ENCODE data around the gene DPYD.

DPYD gene

DNA sequence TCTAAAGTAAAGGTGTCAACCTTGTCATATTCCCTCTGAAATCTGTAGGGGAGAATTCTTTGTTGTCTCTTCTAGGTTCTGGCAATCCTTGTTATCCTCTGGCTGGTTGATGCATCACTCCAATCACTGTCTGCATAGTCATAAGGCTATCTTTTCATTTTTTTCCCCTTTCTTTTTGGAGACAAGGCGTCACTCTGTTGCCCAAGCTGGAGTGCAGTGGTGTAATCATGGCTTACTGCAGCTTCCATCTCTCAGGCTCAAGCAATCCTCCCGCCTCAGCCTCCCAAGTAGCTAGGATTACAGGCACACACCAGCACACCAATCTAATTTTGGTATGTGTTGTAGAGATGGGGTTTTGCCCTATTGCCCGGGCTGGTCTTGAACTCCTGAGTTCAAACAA lies 12.9 kb downstream of the DPYD start:
- DNase-seq (ENCODE audit: insufficient read length, low spot score) (no peak), FAIRE-seq (no peak)
- no peak for TF ChIP-seq CTCF (IDR thresholded peaks at IDR 0.05; ENCODE audit: insufficient read depth, missing control alignments)

DNA sequence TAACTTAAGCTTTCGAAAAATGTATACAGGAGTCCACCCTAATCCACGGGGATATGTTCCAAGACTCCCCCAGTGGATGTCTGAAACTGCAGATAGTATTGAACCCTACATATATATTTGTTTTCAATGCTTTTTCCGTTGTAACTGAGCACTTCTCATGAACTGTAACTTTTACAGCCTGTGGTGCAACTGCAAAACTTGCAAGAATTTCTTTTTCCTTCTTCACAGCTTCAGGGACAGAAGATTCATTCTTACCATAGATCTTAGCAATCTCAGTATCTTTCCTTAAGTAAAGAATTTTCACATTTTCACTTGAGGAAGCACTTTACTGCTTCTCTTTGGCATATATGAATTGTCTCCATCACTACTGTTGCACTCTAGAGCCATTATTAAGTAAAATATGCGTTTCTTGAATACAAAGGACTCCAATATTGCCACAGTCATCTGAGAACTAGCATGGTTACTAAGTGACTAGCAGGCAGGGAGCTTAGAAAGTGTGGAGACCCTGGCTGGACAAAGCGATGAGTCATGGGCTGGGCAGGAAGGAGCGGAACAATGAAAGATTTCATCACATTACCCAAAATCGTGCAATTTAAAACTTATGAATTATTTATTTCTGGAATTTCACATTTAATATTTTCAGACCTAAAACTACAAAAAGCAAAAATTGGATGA lies 14.1 kb downstream of the DPYD start:
- DNase-seq (ENCODE audit: insufficient read length, low spot score) (no peak), FAIRE-seq (no peak)

DNA sequence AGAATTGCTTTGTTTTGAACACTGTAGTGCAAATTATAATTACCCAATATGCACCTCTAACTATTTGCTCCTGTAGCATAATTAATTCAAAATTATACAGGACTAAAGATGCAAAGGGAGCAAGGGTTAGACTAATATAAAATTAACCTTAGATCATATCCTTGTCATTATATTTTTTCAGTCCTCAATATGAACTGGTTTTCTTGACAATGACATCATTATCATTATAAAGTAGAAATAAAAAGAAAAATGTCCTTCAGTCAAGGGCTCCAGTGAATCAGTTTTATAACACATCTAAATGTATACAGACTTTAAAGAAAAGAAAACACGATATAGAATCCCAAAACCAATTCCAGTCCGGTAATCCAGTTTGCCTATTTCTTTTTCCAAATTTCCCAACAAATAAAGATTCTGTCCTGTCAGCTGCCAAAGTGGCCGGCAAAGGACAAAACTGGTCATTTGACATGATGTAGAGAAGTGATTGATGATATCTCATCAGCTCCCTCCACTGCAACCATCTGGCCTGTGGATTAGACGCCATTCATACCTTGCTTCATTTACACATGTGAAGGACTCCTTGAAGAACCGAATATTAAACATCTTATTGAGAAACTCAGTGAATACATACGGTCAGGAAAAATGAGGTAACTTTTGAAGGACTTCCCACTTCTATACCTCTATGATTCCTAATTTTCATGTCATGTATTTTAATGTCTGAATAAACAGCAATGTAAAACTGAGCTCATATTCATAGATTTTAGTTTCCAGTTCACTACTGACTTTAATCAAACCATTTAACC lies 15.5 kb downstream of the DPYD start:
- no peak for TF ChIP-seq CTCF (IDR thresholded peaks at IDR 0.05; ENCODE audit: insufficient read depth, missing control alignments)
- FAIRE-seq (no peak), DNase-seq (ENCODE audit: insufficient read length, low spot score) (no peak)

More for the DNA sequence above, 14.1 kb downstream of the DPYD start:
- TF ChIP-seq CTCF (IDR thresholded peaks at IDR 0.05; ENCODE audit: insufficient read depth, missing control alignments), result no peak

- DNase-seq (ENCODE audit: insufficient read length, low spot score), result no peak
- no peak for TF ChIP-seq CTCF (IDR thresholded peaks at IDR 0.05; ENCODE audit: insufficient read depth, missing control alignments)
- FAIRE-seq, result no peak
Observed at GRCh38 chr1:97904534-97904933, 16.3 kb downstream of the DPYD start.

DNA sequence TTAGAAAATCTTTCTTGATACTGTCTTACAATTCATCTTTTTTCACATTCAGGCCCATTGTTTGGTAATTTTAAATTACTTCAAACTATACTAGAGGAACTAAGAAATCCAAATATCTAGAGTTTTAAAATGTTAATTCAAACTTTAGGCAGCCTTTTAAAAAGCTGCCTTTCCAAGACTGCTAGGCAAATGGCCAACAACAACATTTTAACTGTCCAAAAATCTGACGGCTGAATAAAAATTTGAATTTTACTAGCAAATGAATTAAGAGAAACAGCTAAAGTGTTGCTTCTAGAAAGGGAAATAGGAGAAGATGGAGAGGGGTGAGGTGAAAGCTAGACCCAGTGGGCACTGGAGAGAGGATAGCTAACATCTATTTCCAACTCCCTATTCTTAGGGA lies 17.2 kb downstream of the DPYD start:
- DNase-seq (ENCODE audit: insufficient read length, low spot score), result no peak
- FAIRE-seq, result no peak

GRCh38 chr1:97902067-97902466 lies 18.8 kb downstream of the DPYD start:
- no peak for TF ChIP-seq CTCF (IDR thresholded peaks at IDR 0.05; ENCODE audit: insufficient read depth, missing control alignments)
- FAIRE-seq (no peak), DNase-seq (ENCODE audit: insufficient read length, low spot score) (no peak)

More for the DNA sequence above, 17.2 kb downstream of the DPYD start:
- no peak for TF ChIP-seq CTCF (IDR thresholded peaks at IDR 0.05; ENCODE audit: insufficient read depth, missing control alignments)
